Neural crest cell (in vitro differentiated cells): ENCODE data around the gene SKOR1. TPM values are rescaled to one million over a fixed set of nuclear protein-coding genes. Genes with fewer than 3 reads are reported as not detected.

Source experiments
- DNase-seq: peaks from one replicate; pipeline ENCODE4 v3.0.0; 2021; ENCODE audit warnings: low read depth, mixed read lengths, low spot score
- H3K27ac Mint-ChIP-seq: one replicate; pipeline ENCODE4 v1.8.0; 2021; ENCODE audit warnings: mild to moderate bottlenecking, mixed read lengths; ENCODE audit not compliant: unreplicated experiment
- H3K27me3 Mint-ChIP-seq: 2 replicates; pipeline ENCODE4 v1.8.0; 2021; ENCODE audit warnings: low read depth, mild to moderate bottlenecking, mixed read lengths
- H3K36me3 Mint-ChIP-seq: 2 replicates; pipeline ENCODE4 v1.8.0; 2021; ENCODE audit warnings: low read depth, mild to moderate bottlenecking, mixed read lengths
- H3K4me1 Mint-ChIP-seq: 2 replicates; pipeline ENCODE4 v1.8.0; 2021; ENCODE audit warnings: mixed read lengths
- H3K4me3 Mint-ChIP-seq: one replicate; pipeline ENCODE4 v1.8.0; 2021; ENCODE audit warnings: mild to moderate bottlenecking, mixed read lengths
- H3K9me3 Mint-ChIP-seq: 2 replicates; pipeline ENCODE4 v1.8.0; 2021; ENCODE audit warnings: mixed read lengths
- total RNA-seq: library from RNA; stranded (reverse); gene quantifications from 2 replicates; pipeline ENCODE4 v1.2.1, GENCODE V29; 2021
- TF ChIP-seq, protein P1 (sequence below): fragments of 200-600 bp; sonication (generic); conservative IDR thresholded peaks from 2 replicates; pipeline ENCODE4 v1.5.0; 2021; ENCODE audit warnings: antibody characterized with exemption, mild to moderate bottlenecking

Gene SKOR1
- total RNA-seq, 1 donor from 2014 or later: 0.49 TPM

DNA sequence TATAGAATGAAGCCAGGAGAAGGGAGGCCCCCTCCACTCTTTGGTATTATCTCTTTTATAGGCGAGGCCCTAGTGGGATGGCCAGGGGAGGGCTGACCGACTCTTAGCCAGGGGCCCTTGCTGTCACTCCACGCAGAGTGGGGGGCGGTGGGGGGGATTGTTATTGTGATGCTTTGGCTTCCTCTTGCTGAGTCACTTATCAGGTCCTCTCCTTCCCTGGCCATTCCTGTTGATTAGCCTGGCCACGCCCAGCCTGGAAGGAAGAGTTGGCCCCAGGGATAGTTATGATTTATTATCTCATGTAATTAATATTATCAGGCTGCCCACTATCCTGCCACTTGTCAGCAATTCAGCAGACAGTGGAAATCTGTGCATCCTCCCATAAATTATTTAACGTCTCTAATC, 25.5 kb upstream of the SKOR1 start:
- Mint-ChIP-seq H3K4me1 (peaks cover 8% of the 10 kb centered on the region), H3K27ac (no peak overlapping the region), H3K36me3 (peaks cover 6% of the 10 kb centered on the region), H3K27me3 (no peaks in the 10 kb centered on the region), H3K9me3 (peaks cover 9% of the 10 kb centered on the region), H3K4me3 (no peak overlapping the region)
- TF ChIP-seq, protein P1, sequence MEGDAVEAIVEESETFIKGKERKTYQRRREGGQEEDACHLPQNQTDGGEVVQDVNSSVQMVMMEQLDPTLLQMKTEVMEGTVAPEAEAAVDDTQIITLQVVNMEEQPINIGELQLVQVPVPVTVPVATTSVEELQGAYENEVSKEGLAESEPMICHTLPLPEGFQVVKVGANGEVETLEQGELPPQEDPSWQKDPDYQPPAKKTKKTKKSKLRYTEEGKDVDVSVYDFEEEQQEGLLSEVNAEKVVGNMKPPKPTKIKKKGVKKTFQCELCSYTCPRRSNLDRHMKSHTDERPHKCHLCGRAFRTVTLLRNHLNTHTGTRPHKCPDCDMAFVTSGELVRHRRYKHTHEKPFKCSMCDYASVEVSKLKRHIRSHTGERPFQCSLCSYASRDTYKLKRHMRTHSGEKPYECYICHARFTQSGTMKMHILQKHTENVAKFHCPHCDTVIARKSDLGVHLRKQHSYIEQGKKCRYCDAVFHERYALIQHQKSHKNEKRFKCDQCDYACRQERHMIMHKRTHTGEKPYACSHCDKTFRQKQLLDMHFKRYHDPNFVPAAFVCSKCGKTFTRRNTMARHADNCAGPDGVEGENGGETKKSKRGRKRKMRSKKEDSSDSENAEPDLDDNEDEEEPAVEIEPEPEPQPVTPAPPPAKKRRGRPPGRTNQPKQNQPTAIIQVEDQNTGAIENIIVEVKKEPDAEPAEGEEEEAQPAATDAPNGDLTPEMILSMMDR: no peak
- DNase-seq: no peak

DNA sequence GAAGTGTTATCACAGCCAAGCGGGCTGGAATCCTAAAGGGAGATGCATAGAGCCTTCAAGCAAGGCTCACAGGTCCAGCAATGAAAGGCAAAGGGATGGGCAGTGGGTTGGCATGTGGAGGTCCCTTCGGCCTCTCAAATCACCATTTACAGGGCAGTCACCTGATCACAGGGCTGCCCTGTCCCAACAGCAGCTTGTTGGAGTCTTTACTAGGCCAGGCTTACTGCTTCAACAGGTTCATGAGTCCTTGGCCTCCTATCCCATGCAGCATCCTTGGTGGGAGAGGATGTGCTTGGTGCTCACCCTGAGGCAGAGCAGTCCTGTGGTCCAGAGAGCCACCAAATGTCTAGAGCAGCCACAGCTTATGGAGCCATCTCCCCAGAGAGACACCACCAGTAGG, 24.2 kb upstream of the SKOR1 start:
- Mint-ChIP-seq H3K4me3 (no peak overlapping the region), H3K4me1 (peaks cover 17% of the 10 kb centered on the region), H3K36me3 (peaks cover under 1% of the 10 kb centered on the region), H3K27ac (no peak overlapping the region), H3K27me3 (no peaks in the 10 kb centered on the region), H3K9me3 (no peaks in the 10 kb centered on the region)
- TF ChIP-seq, protein P1: no peak
- no peak for DNase-seq

DNA sequence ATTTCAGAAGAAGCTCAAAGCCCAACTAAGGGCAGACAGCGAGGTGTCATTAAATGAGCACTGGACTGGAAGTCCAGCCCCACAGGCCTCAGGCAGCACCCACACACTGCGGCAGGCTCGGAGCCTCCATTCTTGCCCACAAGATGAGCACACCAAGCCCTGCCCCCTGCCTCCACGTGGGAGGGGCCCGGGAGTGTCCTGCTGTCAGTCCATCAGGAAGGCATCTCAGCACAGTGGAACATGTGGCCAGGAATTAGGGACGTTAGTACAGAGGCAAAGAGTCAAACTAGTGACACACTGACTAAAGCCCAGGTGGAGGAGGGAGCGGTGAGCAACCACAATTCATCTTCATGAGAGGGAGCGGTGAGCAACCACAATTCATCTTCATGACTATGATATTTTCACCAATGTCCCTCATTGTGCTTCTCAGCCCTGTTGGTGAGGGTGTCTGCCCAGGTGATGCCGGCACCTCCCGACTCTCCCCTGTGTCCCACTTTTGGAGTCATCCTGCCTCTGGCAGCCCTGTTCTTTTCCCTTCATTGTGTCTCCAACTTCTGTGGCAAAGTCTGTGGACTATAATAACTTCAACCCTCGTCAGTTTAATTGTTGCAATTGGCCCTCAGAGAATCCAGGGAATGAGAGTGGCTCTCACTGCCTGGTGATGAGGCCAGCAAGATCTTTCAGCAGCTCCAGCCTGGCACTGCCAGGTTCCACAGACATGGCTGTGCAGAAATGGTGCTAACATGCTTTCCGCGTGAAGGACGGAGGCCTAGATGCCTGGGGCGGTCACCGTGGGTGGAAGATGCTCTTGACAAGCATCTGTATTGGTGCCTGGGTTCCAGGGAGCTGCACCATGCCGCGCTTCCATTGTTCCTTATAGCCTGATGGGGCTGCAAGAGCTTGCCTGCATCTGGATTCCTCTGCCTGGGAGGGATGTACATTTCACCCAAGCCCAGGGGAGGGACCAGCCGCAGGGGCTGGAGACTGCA, 23.1 kb upstream of the SKOR1 start:
- DNase-seq: no peak
- Mint-ChIP-seq H3K9me3 (no peaks in the 10 kb centered on the region), H3K36me3 (no peaks in the 10 kb centered on the region), H3K4me3 (no peak overlapping the region), H3K27me3 (no peaks in the 10 kb centered on the region), H3K4me1 (peaks cover 17% of the 10 kb centered on the region), H3K27ac (no peak overlapping the region)
- TF ChIP-seq, protein P1: no peak

DNA sequence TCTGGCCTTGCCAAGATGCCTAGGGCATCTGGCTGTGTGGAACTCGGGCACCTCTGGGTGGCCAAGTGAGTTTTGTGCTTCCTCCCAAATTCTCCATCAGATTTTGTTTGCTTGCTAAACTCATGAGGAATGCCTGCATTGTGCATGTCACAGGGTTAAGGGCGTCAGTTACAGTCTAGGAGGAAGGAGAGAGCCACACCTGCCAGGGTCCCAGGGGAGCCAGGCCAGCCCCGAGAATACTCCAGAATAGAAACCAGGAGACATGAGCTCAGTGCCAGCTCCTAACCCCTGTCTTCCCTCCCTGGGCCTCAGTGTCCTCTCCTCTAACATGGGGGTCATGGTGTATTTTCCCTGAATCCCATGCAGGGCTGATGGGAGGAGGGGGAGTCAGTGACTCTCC, 22.0 kb upstream of the SKOR1 start:
- DNase-seq: no peak
- no peaks in the 10 kb centered on the region for H3K27me3 Mint-ChIP-seq
- no peaks in the 10 kb centered on the region for H3K36me3 Mint-ChIP-seq
- H3K4me1 Mint-ChIP-seq: peaks cover 20% of the 10 kb centered on the region
- H3K4me3 Mint-ChIP-seq: no peak overlapping the region
- H3K9me3 Mint-ChIP-seq: no peaks in the 10 kb centered on the region
- H3K27ac Mint-ChIP-seq: no peak overlapping the region
- TF ChIP-seq, protein P1: no peak

DNA sequence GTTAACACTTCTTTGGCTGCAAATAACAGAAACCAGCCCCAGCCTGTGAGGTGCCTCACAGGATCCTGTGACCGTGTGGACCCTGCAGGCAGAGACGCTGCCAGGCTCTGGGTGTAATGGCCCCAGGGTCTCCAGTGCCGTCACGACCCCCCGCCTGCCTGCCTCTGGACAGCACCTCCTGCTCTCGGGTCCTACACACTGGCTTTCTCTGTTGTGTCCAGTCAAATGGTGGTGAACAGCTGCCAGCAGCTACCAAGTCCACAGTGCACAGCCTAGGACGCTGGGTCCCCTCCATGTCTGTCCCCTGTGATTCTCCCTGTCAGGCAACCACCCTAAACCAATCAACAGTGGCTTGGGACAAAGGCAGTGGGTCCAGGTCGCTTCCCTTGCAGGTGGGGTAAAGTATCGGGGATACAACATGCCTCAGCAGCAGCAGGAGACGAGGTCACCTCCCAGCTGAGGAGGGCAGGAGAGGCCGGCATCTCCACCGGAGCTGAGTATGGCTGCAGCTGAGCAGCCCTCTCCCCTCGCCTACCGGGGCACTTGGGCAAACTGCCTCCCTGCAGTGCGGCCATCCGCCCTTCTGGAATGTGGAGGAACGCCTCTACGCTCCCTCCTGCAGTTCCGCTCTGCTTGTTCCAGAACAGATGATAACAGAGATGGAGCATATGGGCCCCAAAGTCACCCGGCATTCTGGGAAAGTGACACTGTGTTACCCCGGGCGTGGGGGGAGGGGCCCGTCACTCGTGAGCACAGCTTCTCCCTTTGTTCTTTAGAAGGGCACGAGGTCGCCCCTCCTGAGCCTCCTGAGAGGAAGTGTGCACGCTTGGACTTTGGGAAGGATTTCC, 21.1 kb upstream of the SKOR1 start:
- H3K4me1 Mint-ChIP-seq: peaks cover 20% of the 10 kb centered on the region
- H3K27me3 Mint-ChIP-seq: no peaks in the 10 kb centered on the region
- TF ChIP-seq, protein P1: no peak
- peak overlapping the region; percentile 92 for H3K27ac Mint-ChIP-seq
- H3K9me3 Mint-ChIP-seq: no peaks in the 10 kb centered on the region
- no peak for DNase-seq
- H3K4me3 Mint-ChIP-seq: no peak overlapping the region
- no peaks in the 10 kb centered on the region for H3K36me3 Mint-ChIP-seq
